Measurements from ENCODE around the gene TMEM143.
A peak's percentile ranks its signal among the peaks of the same experiment; 100 is the strongest.
"Not testable (repeated sequence)": the region's sequence is repeated elsewhere in the genome, so short reads cannot be mapped to it uniquely, and the experiment has no call there.

Gene TMEM143

DNA sequence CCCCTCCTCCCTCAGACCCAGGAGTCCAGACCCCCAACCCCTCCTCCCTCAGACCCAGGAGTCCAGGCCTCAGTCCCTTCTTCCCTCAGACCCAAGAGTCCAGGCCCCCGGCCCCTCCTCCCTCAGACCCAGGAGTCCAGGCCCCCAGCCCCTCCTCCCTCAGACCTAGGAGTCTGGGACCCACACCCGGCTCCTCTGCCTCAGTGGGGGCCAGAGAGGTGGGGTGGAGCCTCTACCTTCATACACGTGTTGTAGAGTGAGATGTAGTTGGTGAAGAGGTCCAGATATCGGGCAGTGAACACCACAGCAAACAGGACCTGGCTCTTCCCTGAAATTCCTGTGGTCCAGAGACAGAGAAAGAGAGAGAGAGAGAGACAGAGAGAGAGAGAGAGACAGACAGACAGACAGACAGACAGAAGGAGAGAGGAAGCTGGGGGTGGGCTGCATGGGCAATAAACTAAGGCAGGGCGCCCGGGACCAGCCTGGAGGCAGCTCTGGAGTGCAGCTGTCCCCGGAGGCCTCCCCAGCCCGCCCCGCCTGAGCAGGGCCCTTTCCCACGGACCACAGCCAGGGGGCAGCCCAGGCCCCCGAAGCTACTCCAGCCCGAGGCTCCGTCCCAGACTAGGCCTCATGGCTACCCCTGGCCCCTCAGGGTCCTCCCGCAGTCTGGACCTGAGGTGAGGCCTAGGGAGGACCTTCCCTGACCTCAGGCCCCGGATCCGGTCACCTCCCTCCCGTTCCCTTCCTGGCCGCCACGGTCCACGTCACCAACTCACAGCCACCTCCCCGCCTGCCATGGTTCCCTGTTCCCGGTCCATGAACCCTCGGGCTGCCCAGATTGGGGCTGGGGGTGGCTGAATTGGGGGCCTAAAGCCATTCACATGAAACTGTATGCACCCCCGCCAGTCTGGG lies 26.7 kb upstream of the TMEM143 start:
- DNase-seq: peak; percentile 66

DNA sequence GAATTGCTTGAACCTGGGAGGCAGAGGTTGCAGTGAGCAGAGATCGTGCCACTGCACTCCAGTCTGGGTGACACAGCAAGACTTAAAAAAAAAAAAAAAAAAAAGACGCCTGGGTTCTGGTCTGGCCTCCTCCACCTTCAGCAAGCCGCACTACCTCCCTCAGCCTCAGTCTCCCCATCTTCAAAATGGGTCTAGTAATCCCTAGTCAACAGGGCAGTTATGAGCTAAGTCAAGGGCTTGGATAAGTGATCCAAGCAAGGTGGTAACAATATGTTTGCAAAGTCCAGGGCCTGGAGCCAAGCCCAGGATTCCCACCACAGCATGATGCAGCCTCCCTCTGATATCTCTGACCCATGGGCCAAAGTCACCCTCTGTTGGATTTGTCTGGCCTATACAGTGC lies 23.2 kb upstream of the TMEM143 start:
- DNase-seq: no peak

DNA sequence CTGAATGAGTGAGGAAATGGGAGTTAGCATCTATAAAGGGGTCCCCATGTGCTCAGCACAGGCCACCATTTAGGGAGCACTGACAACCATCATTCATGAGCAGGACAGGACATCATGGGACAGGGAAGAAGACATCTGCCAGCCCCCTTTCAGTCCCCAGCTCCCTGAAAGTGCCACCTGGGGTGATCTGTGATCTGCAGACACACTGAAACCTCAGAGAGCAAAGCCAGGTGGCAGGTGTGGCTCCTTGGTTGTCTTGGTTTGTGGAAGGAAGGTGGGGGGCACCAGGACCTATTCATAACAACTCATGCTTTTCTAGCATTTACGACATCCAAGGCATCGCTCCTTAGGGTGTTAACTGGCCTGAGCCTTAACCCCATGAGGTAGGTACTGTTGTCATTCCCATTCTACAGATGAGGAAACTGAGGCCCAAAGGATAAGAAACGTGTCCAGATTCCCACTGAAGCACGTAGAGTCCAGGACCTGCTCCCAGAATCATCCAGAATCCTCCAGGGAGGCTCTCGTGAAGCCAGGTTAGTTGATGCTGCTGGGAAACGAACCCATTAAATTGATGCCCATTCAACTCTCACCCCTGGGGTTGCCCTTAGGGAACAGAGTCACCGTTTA lies 21.8 kb upstream of the TMEM143 start:
- no peak for DNase-seq

DNA sequence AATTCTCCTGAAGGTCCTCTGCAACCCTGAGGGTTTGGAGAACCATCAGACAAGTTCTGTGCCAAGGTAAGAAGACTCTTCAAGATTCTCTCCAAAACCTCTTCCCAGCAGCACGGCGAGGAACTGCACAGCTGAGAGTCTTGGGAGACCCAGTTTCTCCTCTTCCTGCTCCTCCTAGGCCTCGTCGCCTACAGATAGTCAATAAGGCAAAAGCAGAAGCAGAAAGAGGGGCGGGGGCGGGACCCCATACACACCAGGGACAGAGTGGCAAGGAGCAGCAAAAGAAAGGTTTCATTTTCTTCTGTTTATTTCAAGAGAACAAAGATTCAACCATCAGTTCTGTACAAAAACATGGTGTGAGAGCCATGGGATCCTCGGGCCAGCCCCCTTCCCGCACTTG lies 18.5 kb upstream of the TMEM143 start:
- DNase-seq: no peak

DNA sequence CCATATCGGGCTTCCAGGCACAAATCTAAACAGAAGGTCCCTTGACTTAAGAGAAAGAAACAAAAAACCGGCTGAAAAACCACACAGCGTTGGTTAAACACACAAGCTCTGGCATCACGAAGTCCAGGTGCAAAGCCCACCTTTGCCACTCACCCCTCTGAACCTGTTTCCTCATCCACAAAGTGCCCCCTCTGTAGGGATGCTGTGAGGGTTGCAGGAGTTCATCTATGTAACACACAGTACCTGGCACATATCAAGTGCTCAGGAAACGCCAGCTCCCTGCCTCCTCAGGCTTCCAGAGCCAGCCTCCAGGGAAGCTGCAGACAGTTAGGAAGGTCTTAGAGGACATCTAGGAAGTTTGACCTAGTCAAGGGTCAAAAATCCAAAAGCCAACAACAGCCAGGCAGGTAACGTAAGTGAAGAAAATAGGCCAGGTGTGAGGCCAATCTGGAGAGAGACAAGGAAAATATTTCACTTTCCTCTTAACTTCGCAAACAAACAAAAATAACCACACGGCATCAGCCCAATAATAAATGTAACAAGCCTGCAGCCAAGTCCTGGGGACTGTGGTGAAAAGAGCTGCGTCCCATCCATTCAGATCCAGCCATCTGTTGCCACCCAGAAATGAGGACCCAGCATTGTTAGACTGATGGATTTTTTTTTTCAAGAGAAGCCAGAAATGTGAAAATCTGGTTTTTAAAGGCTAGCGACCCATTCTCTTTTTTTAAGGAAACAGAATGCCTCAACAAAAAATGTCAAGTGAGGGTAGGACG lies 17.6 kb upstream of the TMEM143 start:
- DNase-seq: no peak

DNA sequence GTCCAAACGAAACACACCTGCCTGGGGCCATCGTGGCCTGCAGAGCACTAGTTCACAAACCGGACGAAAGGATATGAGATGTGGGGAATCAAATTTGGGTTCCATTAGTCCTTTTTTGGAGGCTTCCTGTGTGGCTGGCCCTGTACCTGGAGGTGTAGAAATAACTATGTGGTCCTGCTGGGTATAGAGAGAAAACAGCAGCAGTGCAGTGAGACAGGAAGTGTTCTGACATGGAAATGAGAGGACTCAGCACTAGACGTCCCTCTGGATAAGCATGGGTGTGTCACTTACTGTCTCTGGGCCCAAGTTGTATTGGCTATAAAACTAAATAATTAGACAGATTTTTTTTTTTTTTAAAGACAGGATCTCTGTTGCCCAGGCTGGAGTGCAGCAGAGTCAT lies 15.3 kb upstream of the TMEM143 start:
- DNase-seq: no peak

DNA sequence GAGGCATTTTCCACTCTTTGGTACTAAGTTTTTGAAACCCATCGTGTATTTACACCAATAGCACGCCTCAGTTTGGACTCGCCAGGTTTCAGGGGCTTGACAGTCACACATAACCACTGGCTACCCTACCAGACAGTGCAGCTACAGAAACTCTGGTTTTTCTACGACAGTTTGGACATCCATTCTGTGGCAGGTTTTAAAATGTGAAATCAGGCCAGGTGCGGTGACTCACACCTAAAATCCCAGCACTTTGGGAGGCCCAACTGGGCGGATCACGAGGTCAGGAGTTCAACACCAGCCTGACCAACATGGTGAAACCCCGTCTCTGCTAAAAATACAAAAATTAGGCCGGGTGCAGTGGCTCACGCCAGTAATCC lies 14.4 kb upstream of the TMEM143 start:
- DNase-seq: no peak

DNA sequence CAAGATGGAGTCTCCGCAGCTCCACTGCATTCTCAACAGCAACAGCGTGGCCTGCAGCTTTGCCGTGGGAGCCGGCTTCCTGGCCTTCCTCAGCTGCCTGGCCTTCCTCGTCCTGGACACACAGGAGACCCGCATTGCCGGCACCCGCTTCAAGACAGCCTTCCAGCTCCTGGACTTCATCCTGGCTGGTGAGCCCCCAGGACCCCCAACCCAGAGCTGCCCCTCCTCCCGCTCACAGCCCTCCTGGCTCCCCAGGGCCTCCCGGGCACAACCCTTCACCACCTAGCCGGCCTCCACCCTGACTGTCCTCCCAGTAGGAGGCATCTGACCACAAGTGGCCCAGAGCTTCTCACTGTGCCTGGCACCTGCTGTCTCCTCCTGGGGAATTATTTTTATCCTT lies 9.8 kb upstream of the TMEM143 start:
- DNase-seq: no peak

DNA sequence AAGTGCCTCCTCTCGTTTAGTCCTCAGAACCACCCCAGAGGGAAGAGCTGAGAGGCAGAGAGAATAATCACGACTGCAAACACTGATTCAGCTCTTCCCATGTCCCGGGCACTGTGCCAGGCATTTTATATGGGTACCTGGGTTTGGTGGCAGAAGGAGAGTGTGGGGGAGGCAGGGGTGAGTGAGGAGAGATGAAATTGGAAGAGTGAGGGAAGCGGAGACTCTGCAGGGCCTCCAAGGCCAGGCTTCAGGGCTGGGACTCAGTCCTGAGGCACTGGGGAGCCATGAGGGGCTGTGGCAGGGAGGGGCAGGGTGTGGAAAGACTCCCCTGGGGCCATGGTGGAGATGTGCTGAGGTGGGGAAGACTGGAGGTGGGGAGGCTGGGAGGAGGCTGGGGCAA lies 9.2 kb upstream of the TMEM143 start:
- no peak for DNase-seq

DNA sequence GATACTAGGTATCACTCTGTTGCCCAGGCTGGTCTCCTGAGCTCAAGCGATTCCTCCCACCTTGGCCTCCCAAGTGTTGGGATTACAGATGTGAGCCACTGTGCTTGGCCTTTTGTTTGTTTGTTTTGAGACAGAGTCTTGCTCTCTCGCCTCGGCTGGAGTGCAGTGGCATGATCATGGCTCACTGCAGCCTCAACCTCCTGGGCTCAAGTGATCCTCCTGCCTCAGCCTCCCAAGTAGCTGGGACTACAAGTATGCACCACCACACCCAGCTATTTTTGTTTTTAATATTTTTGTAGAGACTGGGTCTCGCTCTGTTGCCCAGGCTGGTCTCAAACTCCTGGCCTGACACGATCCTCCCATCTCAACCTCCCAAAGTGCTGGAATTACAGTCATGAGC lies 8.0 kb upstream of the TMEM143 start:
- not testable (repeated sequence) for DNase-seq

DNA sequence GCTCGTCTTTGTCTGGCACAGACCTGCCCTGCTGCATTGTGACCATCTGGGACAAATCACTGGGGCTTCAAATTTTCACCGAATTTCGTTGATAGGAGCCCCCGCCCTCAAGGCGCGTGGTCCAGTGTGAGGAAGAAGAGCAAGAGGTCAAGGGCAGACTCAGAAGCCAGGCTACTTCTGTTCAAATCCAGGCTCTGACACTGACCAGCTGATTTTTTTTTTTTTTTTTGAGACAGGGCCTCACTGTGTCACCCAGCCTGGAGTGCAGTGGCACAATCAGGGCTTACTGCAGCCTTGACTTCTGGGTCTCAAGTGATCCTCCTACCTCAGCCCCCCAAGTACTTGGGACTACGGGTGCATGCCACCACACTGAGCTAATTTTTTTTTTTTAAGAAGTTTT lies 7.6 kb upstream of the TMEM143 start:
- no peak for DNase-seq

DNA sequence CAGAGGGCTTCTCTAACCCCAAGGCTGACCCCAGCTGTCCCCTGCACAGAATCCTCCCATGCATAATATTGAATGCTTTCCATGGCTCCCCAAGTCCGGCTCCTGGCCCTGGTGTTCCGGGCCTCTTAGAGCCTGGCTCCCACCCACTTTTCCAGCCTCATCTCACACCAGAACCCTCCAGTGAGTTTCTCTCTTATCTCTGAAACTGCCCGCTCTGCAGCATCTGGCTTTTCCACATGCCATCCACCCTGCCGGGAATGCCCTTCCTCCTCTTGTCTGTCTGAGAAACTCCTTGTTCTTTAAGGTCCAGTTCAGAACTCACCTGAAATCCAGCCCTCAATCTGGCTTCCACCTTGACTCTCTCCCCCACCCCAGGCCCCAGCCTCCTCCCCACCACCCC lies 7.2 kb upstream of the TMEM143 start:
- DNase-seq: no peak

DNA sequence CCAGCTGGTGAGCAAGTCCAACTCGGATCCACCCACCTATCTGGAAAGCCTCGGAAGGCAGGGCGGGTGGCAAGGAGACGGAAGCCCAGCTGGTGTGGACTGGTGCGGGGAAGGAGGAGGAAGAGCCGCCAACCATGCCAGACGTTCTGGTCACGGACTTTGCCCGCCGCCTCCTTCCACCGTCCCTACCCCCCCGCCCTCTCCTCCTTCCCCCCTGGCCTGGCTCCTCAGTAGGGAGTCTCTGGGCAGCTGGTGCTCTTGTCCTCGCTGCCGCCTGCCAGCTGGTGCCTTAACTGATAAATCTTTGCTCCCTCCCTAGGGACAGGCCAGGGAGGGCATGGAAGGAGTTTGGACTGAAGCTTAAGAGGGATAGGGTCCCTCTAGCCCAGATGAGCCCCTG lies 5.2 kb upstream of the TMEM143 start:
- no peak for DNase-seq

DNA sequence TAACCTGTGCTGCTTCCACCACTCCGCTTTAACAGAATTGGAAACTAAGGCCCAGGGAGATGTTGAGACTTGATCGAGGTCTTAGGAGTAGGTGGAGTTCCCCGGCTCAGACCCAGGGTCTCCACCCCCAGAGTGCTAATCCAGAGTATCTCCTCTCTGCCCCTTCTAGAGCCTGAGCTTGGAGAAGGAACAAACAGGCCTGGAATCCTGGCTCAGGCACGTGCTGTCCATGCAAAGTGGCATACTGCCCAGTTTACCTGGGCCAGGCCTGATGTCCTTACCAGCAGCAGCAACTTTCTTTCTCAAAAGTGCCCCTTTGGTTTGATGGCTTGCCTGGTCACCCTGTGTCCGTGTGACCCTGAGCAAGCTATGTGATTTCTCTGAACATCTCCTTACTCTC lies 4.1 kb upstream of the TMEM143 start:
- no peak for DNase-seq

DNA sequence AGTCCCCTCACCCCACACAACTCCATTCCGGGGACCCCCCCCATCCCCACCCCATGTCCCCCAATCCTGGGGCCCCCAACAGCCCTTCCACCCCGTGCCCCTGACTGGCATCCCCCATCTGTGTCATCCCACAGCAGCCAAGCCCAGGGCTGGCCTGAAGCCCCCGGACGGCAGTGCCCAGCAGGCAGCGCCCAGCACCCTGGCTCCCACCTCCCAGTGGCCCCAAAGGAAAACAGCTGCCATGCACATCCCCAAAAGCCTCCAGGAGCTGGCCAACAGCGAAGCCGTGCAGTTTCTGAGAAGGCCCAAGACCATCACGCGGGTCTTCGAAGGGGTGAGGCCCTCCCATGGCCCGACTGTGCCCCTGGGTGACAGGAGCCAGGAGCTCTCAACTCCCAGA lies 1.9 kb upstream of the TMEM143 start:
- no peak for DNase-seq

DNA sequence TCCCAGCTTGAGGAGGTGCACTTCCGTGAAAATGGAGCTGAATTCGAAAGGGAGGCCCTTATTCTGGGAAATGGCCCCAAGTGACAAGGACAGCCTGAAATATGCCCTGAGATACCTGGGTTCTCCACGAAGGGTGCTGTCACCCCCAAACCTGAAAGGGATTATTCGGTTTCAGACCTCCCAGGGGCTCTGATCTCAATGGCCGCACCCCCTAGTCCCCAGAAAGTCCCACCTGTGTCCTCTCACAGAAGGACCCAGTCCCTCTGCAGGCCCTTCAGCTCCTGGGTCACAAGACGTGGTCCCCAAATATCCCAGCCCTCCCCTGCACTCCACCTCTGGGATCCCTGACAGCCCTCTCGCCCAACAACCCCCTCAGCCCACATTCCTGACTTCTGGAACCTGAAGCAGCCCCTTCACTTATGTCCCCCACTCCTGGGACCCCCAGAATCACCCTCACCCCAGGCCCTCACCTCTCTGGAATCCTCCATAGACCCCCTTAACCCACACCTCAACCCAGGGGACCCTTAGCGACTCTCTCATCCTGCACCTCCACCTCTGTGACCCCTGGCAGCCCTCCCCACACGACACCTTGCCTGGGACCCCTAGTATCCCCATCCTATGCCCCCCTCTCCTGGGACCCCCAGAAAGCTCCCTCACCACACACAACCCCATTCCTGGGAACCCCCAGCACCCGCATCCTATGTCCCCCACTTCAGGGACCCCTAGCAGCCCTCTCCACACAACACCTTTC lies 1.0 kb upstream of the TMEM143 start:
- no peak for DNase-seq

DNA sequence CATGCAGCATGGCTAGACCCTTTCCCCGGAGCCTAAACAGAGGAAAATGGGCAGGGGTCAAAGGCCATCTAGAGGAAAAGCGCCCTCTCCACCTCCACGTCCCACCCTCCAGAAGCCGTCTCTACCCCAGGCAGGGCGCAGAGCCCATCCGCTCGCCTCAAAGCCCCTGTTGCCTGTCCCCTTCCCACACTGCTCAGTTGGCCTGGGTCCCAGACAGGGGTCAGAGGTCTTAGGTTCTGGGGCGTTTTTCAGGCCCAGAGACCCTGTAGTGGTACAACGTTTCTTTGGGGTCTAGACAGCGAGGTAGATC lies 285 bp downstream of the TMEM143 start:
- DNase-seq: no peak

DNA sequence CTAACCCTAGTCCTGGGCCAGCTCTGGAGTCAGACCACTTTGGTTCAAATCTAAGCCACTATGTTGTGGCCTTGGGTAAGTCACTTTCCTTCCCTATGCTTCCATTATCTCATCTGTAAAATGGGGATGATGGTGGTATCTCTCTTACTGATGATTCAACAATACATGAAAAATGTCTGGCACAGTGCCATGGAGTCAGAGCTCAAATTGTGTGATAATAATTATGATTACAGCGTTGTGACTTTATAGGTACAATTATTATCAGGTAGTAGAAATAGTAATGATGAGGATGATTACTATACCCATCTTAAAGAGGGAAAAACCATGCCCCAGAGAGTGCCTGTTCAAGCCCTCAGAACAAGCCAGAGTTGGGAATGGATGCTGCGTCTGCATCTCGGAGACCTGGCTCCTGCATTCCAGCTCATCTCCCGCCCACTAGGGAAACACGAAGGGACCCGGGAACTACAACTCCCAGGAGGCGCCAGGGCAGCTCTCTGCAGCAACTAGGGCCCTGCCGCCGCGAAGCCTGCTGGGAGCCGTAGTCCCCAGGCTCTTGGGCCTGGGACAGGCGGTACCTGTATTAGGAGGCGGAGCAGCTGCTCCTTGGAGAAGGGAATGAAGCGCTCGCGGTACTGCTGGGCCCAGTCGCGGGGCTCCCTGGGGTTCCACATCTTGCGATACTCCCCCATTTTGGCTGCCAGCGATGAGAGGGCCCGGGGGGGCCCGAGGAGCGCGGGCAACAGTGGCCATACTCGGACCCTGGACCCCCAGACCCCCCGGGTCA lies 832 bp downstream of the TMEM143 start:
- DNase-seq: peak; percentile 88

DNA sequence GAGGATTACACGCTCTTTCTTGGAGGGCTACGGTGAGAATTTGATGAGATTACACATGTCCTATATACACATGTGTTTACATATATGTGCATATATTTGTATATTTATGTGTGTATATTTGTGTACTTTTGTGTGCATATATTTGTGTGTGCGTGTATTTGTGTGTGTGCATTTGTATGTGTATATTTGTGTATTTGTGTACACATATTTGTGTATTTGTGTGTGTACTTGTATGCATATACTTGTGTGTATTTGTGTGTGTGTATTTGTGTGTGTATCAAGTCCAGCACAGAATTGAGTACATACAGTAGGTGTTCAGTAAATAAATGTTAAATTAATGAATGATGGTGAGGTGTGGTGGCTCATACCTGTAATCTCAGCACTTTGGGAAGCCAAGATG lies 1.8 kb downstream of the TMEM143 start:
- no peak for DNase-seq

DNA sequence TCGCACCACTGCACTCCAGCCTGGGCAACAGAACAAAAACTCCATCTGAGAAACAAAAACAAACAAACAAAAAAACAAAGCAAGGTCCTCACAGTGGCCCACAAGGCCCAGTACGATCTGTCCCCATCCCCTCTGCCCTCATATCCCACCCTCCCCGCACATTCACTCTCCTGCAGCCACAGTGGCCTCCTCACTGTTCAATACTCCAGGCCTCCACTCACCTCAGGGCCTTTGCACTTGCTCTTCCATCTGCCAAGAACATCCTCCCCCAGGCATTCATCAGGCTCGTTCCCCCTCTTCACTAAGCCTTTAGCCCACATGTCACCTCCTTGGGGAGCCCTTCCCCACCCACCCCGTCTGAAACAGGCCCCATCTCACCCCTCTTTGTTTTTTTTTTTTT lies 4.6 kb downstream of the TMEM143 start:
- no peak for DNase-seq

DNA sequence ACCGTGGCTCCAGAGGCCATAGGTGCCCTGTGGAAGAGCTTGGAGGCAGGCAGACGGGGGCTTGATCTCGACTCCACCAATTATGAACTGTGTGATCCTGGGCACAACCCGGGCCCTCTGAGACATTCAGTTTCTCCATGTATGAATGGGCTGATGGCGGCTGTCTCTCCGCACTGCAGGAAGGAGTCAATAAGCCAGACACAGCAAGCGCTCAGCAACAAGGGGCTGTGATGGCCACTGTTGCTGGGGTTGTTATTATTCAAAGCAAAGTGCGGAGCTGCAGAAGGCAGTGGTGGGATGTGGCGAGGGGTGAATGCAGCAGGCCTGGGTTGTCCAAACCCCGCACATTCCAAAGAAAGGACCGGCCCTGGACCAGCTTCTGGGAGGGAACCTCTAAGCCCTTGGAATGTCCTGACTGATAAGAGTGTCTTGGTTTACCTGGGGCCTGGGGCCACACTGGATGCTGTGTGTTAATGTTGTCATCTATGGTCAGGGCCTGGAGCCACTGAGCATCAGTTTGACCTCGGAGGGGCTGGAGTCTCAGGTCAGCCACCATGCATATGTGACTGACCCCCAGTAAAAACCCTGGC lies 8.3 kb downstream of the TMEM143 start:
- DNase-seq: no peak

DNA sequence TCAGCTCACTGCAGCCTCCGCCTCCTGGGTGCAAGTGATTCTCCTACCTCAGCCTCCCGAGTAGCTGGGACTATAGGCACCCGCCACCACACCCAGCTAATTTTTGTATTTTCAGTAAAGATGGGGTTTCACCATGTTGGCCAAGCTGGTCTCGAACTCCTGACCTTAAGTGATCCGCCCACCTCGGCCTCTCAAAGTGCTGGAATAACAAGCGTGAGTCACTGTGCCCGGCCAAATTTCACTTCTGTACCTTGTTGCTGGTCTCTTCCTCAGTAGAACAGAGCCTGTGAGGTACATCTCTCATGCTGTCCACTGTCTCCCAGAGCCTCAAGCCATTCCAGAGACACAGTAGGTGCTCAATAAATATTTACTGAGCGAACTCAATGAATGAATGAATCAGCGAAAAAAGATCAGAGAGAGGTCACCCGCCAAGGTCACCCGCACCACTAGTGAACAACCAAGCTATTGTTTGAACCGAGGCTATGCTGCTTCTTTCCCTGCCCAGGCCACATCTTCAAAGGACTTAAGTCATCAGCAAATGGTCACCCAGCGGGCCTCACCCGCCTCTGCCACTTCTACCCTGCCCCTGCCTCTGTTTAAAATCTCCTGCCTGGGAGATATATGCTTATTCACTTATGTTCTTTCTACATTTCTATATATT lies 9.3 kb downstream of the TMEM143 start:
- no peak for DNase-seq

All from stimulated activated CD4-positive, alpha-beta T cell treated with anti-CD3 and anti-CD28 coated beads, Interleukin-4, amount 100 ng/mL, for 1 hour (primary cell).